GM12878 (cell line): Measurements from ENCODE around the gene CD58.

Experiments
- CTCF ChIP-seq, 3 experiments: IDR thresholded peaks in 2 of 3; conservative IDR thresholded peaks in 1 of 3; 2 replicates each; pipeline ENCODE4 v1.5.1; 2011; ENCODE audit warnings: low read depth in 3 of 3, low read length in 3 of 3, mild to moderate bottlenecking in 3 of 3, control low read depth in 2 of 3, moderate library complexity in 2 of 3, inconsistent platforms in 1 of 3, mixed read lengths in 1 of 3; ENCODE audit not compliant: control insufficient read depth in 2 of 3, insufficient read depth in 1 of 3; ENCODE audit errors: extremely low read depth in 1 of 3
- POLR2AphosphoS5 ChIP-seq: IDR thresholded peaks from 2 replicates; pipeline ENCODE4 v1.6.1; 2011; ENCODE audit warnings: mild to moderate bottlenecking, low read length, inconsistent platforms

- TF ChIP-seq POLR2AphosphoS5: no peak
- TF ChIP-seq CTCF (IDR thresholded peaks at IDR 0.05 in 2 of 3, conservative IDR thresholded peaks at IDR 0.05 in 1 of 3; ENCODE audit: control insufficient read depth in 2 of 3, extremely low read depth in 1 of 3, insufficient read depth in 1 of 3, low read depth in 3 of 3, low read length in 3 of 3): no peak
Measured at GRCh38 chr1:116510361-116510760, 60.5 kb downstream of the CD58 start.
